ENCODE results near the gene GPR150.

DNA sequence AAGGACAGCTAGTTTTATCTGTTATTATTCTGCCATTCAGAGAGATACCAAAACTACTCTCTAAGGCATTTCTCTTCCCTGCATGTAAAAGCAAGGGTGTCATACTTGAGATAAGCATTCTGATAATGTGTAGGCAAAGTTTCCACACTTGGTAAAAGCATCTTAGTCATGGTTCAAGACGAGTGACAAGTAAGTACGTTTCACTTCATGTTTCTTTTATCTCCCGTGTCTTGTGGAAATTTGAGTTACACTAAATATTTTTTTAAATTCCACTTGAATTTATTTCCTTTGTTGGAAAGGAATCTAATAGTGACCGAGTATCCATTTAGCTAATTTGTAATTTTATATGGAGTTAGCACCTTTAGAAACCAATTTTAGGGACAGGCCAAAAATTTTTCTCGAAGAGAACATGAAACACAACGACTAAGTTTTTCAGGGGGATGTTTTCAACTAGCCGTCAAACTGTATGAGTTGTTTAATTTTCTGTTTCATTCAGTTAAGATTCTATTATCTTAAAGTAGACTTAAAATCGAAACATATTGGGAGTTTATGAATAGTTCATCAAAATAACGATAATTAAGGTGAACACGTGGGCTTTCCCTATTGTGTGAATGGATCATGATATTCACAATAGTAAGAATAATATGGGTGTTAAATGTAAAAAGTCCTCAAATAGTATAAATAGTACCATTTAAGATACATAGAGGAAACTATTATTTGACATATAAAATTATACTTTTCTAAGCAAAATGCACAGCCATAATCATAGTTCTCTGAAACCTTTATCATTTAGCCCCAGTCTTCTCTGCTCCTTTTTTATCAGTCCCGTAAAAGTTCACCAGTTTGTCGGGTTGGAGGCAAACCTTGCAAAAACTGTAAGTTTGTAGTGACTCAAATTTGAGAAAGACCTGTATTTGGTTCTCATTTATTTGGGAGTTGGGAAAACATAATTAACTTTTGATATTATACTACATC lies 28.3 kb downstream of the GPR150 start:
- TF ChIP-seq, protein P1, sequence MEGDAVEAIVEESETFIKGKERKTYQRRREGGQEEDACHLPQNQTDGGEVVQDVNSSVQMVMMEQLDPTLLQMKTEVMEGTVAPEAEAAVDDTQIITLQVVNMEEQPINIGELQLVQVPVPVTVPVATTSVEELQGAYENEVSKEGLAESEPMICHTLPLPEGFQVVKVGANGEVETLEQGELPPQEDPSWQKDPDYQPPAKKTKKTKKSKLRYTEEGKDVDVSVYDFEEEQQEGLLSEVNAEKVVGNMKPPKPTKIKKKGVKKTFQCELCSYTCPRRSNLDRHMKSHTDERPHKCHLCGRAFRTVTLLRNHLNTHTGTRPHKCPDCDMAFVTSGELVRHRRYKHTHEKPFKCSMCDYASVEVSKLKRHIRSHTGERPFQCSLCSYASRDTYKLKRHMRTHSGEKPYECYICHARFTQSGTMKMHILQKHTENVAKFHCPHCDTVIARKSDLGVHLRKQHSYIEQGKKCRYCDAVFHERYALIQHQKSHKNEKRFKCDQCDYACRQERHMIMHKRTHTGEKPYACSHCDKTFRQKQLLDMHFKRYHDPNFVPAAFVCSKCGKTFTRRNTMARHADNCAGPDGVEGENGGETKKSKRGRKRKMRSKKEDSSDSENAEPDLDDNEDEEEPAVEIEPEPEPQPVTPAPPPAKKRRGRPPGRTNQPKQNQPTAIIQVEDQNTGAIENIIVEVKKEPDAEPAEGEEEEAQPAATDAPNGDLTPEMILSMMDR (IDR thresholded peaks at IDR 0.05): no peak
- TF ChIP-seq, protein P2, sequence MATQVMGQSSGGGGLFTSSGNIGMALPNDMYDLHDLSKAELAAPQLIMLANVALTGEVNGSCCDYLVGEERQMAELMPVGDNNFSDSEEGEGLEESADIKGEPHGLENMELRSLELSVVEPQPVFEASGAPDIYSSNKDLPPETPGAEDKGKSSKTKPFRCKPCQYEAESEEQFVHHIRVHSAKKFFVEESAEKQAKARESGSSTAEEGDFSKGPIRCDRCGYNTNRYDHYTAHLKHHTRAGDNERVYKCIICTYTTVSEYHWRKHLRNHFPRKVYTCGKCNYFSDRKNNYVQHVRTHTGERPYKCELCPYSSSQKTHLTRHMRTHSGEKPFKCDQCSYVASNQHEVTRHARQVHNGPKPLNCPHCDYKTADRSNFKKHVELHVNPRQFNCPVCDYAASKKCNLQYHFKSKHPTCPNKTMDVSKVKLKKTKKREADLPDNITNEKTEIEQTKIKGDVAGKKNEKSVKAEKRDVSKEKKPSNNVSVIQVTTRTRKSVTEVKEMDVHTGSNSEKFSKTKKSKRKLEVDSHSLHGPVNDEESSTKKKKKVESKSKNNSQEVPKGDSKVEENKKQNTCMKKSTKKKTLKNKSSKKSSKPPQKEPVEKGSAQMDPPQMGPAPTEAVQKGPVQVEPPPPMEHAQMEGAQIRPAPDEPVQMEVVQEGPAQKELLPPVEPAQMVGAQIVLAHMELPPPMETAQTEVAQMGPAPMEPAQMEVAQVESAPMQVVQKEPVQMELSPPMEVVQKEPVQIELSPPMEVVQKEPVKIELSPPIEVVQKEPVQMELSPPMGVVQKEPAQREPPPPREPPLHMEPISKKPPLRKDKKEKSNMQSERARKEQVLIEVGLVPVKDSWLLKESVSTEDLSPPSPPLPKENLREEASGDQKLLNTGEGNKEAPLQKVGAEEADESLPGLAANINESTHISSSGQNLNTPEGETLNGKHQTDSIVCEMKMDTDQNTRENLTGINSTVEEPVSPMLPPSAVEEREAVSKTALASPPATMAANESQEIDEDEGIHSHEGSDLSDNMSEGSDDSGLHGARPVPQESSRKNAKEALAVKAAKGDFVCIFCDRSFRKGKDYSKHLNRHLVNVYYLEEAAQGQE (IDR thresholded peaks at IDR 0.05; ENCODE audit: insufficient read depth in 1 of 2, low read depth in 2 of 2, low read length in 1 of 2): no peak
- TF ChIP-seq POLR2AphosphoS5 (IDR thresholded peaks at IDR 0.05; ENCODE audit: low read depth, low read length): no peak
- TF ChIP-seq SIN3A (IDR thresholded peaks at IDR 0.05; ENCODE audit: borderline replicate concordance, insufficient read depth, low read depth, low read length): no peak
